ENCODE data around the gene PPP6R2. TPM values are rescaled to one million over a fixed set of nuclear protein-coding genes. Genes with fewer than 3 reads are reported as not detected.
A peak's percentile ranks its signal among the peaks of the same experiment; 100 is the strongest.

PPP6R2 gene
- total RNA-seq, 1 experiment from 2014 or later = 61.3 TPM

- DNase-seq (ENCODE audit: low read depth, low spot score) = no peak
- Histone ChIP-seq H3K27me3 (ENCODE audit: insufficient read depth, low read length) (no peaks in the 10 kb centered on the region), H3K27ac (ENCODE audit: low read depth, low read length) (peak overlapping the region; percentile 10; the same call in 1 of the 2 replicates), H3K4me2 (ENCODE audit: low read length) (no peak overlapping the region), H3K9me2 (ENCODE audit: insufficient read depth) (no peaks in the 10 kb centered on the region), H3K4me3 (replicated peaks in 1 of 2; ENCODE audit: low read depth in 1 of 2, low read length in 2 of 2) (no peak overlapping the region), H4K20me1 (ENCODE audit: insufficient read depth) (no peaks in the 10 kb centered on the region), H3K4me1 (ENCODE audit: control insufficient read depth in 1 of 2, insufficient read depth in 2 of 2, low read length in 2 of 2) (peaks cover 4 to 12% of the 10 kb centered on the region in 2 experiments), H2AFZ (ENCODE audit: low read depth, low read length, poor library complexity, severe bottlenecking) (no peak overlapping the region), H3K36me3 (ENCODE audit: control insufficient read depth in 1 of 2, insufficient read depth in 2 of 2, low read length in 2 of 2) (no peaks in the 10 kb centered on the region), H3K79me2 (ENCODE audit: insufficient read depth, low read length) (no peaks in the 10 kb centered on the region; the same call in 1 of the 2 replicates), H3K9ac (ENCODE audit: low read length) (no peak overlapping the region), H3K9me3 (ENCODE audit: control insufficient read depth in 1 of 2, insufficient read depth in 1 of 2, low read depth in 1 of 2, low read length in 2 of 2) (peaks cover 0 to 20% of the 10 kb centered on the region in 2 experiments; a peak in 1 of 4 replicates)
- no peak for TF ChIP-seq SIN3A (IDR thresholded peaks at IDR 0.05; ENCODE audit: low read depth)
- TF ChIP-seq ATF3 (IDR thresholded peaks at IDR 0.05) = no peak
- TF ChIP-seq ELF1 (IDR thresholded peaks at IDR 0.05; ENCODE audit: borderline replicate concordance, low read depth) = no peak
- TF ChIP-seq CBX3 (IDR thresholded peaks at IDR 0.05; ENCODE audit: low read depth) = no peak
- no peak for TF ChIP-seq CEBPB (IDR thresholded peaks at IDR 0.05; ENCODE audit: low read depth)
- no peak for TF ChIP-seq EZH2phosphoT487 (IDR thresholded peaks at IDR 0.05; ENCODE audit: borderline replicate concordance)
- TF ChIP-seq POLR2A (IDR thresholded peaks at IDR 0.05; ENCODE audit: borderline replicate concordance, extremely low read depth, insufficient read depth, insufficient read length) = no peak
- TF ChIP-seq CTCF (IDR thresholded peaks at IDR 0.05 in 2 of 3, conservative IDR thresholded peaks at IDR 0.05 in 1 of 3; ENCODE audit: borderline replicate concordance in 1 of 3, insufficient read depth in 1 of 3, low read depth in 2 of 3, low read length in 2 of 3) = no peak
- no peak for TF ChIP-seq ZFX (IDR thresholded peaks at IDR 0.05)
- TF ChIP-seq RAD21 (IDR thresholded peaks at IDR 0.05; ENCODE audit: low read depth) = no peak
- no peak for TF ChIP-seq EZH2 (IDR thresholded peaks at IDR 0.05)
- TF ChIP-seq SP1 (IDR thresholded peaks at IDR 0.05; ENCODE audit: low read depth) = no peak
- TF ChIP-seq EGR1 (IDR thresholded peaks at IDR 0.05; ENCODE audit: low read depth) = no peak
- TF ChIP-seq POLR2AphosphoS5 (IDR thresholded peaks at IDR 0.05; ENCODE audit: low read depth, low read length) = no peak
- TF ChIP-seq TCF7L2 (IDR thresholded peaks at IDR 0.05; ENCODE audit: borderline replicate concordance, extremely low read depth, insufficient read depth, insufficient read length) = no peak
- TF ChIP-seq ZNF274 (IDR thresholded peaks at IDR 0.05; ENCODE audit: low read depth, low read length) = no peak
- TF ChIP-seq YY1 (IDR thresholded peaks at IDR 0.05; ENCODE audit: extremely low read depth, insufficient replicate concordance, low read depth, low read length) = no peak
- ChIA-PET CTCF (no interaction called here), RAD21 (ENCODE audit: low non-redundant PET in 1 of 2, low total read pairs in 2 of 2, uncharacterized antibody in 2 of 2, unreplicated experiment in 2 of 2) (no interaction called here), POLR2A (no interaction called here)
- no peak for ATAC-seq
- intact Hi-C loops (cut with micrococcal nuclease) = no loop called here
- BruUV-seq (replicated peaks) = no TSS peak
Observed at GRCh38 chr22:50338042-50338573, 5.0 kb upstream of the PPP6R2 start.
